ENCODE data around the gene MAP4K4. TPM values are rescaled to one million over a fixed set of nuclear protein-coding genes. Genes with fewer than 3 reads are reported as not detected.

The MAP4K4 gene
- total and polyA plus RNA-seq, 8 donors = 9.7 to 38.7 (median 15.3) TPM

GRCh38 chr2:101690547-101691152 lies 6.9 kb upstream of the MAP4K4 start:
- Histone ChIP-seq H3K4me3 (no peak overlapping the region), H3K9me3 (no peaks in the 10 kb centered on the region), H3K27ac (no peak overlapping the region), H3K36me3 (no peaks in the 10 kb centered on the region), H3K4me1 (peaks cover 0 to 2% (median 0%) of the 10 kb centered on the region in 3 donors), H3K27me3 (no peaks in the 10 kb centered on the region)
- DNase-seq = no peak
- 39 to 41% methylated on average over 2 of the region's 2 CpGs for WGBS, 2 donors
- no peak for FAIRE-seq
- no peak for TF ChIP-seq CTCF (IDR thresholded peaks at IDR 0.05)
- intact Hi-C loops (cut with DNase I) = no loop called here
- ATAC-seq = peak in 2 of 4 donors; percentile 61 to 67

GRCh38 chr2:101692041-101692440 lies 5.5 kb upstream of the MAP4K4 start:
- no peaks in the 10 kb centered on the region for H3K36me3 ChIP-seq
- intact Hi-C loops (cut with DNase I) = no loop called here
- FAIRE-seq = no peak
- ATAC-seq = no peak
- no peaks in the 10 kb centered on the region for H3K9me3 ChIP-seq
- H3K27ac ChIP-seq = no peak overlapping the region
- H3K4me1 ChIP-seq = peaks cover 0 to 2% (median 0%) of the 10 kb centered on the region in 3 donors
- no peak for TF ChIP-seq CTCF (IDR thresholded peaks at IDR 0.05)
- whole genome bisulfite sequencing, 2 donors = 82 to 86% methylated on average over 3 of the region's 3 CpGs
- no peaks in the 10 kb centered on the region for H3K27me3 ChIP-seq
- no peak overlapping the region for H3K4me3 ChIP-seq
- no peak for DNase-seq

- H3K4me3 ChIP-seq = no peak overlapping the region
- WGBS, 2 donors = 84 to 96% methylated on average over 3 of the region's 3 CpGs
- no peak for FAIRE-seq
- H3K36me3 ChIP-seq = no peaks in the 10 kb centered on the region
- intact Hi-C loops (cut with DNase I) = no loop called here
- H3K9me3 ChIP-seq = no peaks in the 10 kb centered on the region
- no peaks in the 10 kb centered on the region for H3K27me3 ChIP-seq
- peaks cover 0 to 2% (median 0%) of the 10 kb centered on the region in 3 donors for H3K4me1 ChIP-seq
- ATAC-seq = no peak
- no peak for DNase-seq
- no peak for TF ChIP-seq CTCF (IDR thresholded peaks at IDR 0.05)
- no peak overlapping the region for H3K27ac ChIP-seq
These were observed 4.7 kb upstream of the MAP4K4 start for GRCh38 chr2:101692766-101693165.

GRCh38 chr2:101693991-101694588 lies 3.4 kb upstream of the MAP4K4 start:
- Histone ChIP-seq H3K27ac (no peak overlapping the region), H3K36me3 (no peaks in the 10 kb centered on the region), H3K4me1 (peaks cover 0 to 7% (median 0%) of the 10 kb centered on the region in 3 donors), H3K4me3 (no peak overlapping the region), H3K9me3 (no peaks in the 10 kb centered on the region), H3K27me3 (no peaks in the 10 kb centered on the region)
- ATAC-seq = no peak
- intact Hi-C loops (cut with DNase I) = no loop called here
- 89 to 91% methylated on average over 3 of the region's 3 CpGs for WGBS, 2 donors
- FAIRE-seq = no peak
- TF ChIP-seq CTCF (IDR thresholded peaks at IDR 0.05) = no peak
- DNase-seq = no peak

Measured in pancreas (tissue), 10 donors.